Stimulated activated naive B cell treated with anti-CD40 and anti-IgM and Interleukin-4, amounts not matched to agents 10 μg/mL and 1 μg/mL and 100 μg/mL, for 72 hours (primary cell): ENCODE measurements around the gene DAND5.

Experiments
- ATAC-seq, 2 donors: fragments of 150-1000 bp; cut with Tn5 transposase; replicated peaks; 2 replicates each; pipeline ENCODE4 v1.10.0; 2021; ENCODE audit warnings: moderate library complexity in 1 of 2
- DNase-seq: peaks from one replicate; pipeline ENCODE4 v3.0.0; 2021
- H3K27ac Mint-ChIP-seq: one replicate; pipeline ENCODE4 v1.8.0; 2022; ENCODE audit warnings: mild to moderate bottlenecking, mixed read lengths
- H3K27me3 Mint-ChIP-seq, 2 donors: one replicate each; pipeline ENCODE4 v1.8.0; 2022; ENCODE audit warnings: mixed read lengths in 2 of 2
- H3K36me3 Mint-ChIP-seq, 2 donors: one replicate each; pipeline ENCODE4 v1.8.0; 2022; ENCODE audit warnings: mixed read lengths in 2 of 2, mild to moderate bottlenecking in 1 of 2
- H3K4me1 Mint-ChIP-seq, 2 donors: one replicate each; pipeline ENCODE4 v1.8.0; 2022; ENCODE audit warnings: mixed read lengths in 2 of 2, mild to moderate bottlenecking in 1 of 2
- H3K4me3 Mint-ChIP-seq, 2 donors: one replicate each; pipeline ENCODE4 v1.8.0; 2022; ENCODE audit warnings: mild to moderate bottlenecking in 2 of 2, mixed read lengths in 2 of 2, moderate library complexity in 1 of 2
- H3K9me3 Mint-ChIP-seq, 2 donors: one replicate each; pipeline ENCODE4 v1.8.0; 2022; ENCODE audit warnings: mixed read lengths in 2 of 2, mild to moderate bottlenecking in 1 of 2

DAND5 gene

GRCh38 chr19:12938779-12939601, 30.4 kb upstream of the DAND5 start:
- no peaks in the 10 kb centered on the region for H3K9me3 Mint-ChIP-seq
- H3K27me3 Mint-ChIP-seq: no peaks in the 10 kb centered on the region
- ATAC-seq (peak; percentile 5 to 6), DNase-seq (peak; percentile 27)
- H3K4me3 Mint-ChIP-seq: peak overlapping the region; percentile 98 to 99
- peaks cover 50 to 57% of the 10 kb centered on the region in 2 donors for H3K36me3 Mint-ChIP-seq
- peaks cover 46 to 74% of the 10 kb centered on the region in 2 donors for H3K4me1 Mint-ChIP-seq
- peak overlapping the region; percentile 98 for H3K27ac Mint-ChIP-seq

DNA sequence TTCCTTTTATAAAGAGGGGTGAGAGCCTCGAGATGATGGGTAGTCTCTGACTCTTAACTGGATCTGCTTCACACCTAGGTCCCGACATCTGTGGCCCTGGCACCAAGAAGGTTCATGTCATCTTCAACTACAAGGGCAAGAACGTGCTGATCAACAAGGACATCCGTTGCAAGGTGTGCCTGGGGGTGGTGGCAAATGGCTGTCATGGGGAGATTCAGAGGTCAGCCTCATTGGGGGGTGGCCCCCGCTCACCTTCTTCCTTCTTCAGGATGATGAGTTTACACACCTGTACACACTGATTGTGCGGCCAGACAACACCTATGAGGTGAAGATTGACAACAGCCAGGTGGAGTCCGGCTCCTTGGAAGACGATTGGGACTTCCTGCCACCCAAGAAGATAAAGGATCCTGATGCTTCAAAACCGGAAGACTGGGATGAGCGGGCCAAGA, 29.4 kb upstream of the DAND5 start:
- Mint-ChIP-seq H3K9me3 (no peaks in the 10 kb centered on the region), H3K27me3 (no peaks in the 10 kb centered on the region), H3K4me1 (peaks cover 50 to 84% of the 10 kb centered on the region in 2 donors), H3K27ac (peak overlapping the region; percentile 98), H3K36me3 (peaks cover 57 to 66% of the 10 kb centered on the region in 2 donors), H3K4me3 (peak overlapping the region; percentile 98 to 99)
- ATAC-seq (no peak), DNase-seq (no peak)

DNA sequence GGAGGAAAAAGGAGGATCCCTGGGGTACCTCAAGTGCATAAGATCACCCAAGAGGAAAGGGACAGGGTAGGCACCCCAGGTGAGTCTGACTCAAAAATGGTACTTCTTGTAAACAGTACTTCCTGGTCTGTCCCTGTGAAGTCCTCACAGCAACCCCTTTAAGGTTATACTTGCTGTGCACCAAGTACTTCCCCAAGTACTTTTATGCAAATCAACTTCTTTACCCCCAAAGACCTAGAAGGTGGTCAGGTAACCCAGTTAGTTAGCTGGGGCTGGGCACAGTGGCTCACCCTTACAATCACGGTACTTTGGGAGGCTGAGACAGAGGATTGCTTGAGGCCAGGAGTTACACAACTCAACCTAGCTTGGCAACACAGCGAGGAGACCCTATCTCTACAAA, 28.5 kb upstream of the DAND5 start:
- no peak for DNase-seq
- H3K4me3 Mint-ChIP-seq: peak overlapping the region; percentile 98 to 99
- no peaks in the 10 kb centered on the region for H3K27me3 Mint-ChIP-seq
- H3K9me3 Mint-ChIP-seq: peaks cover 0 to 1% of the 10 kb centered on the region in 2 donors
- peak overlapping the region; percentile 90 for H3K27ac Mint-ChIP-seq
- peaks cover 66 to 75% of the 10 kb centered on the region in 2 donors for H3K36me3 Mint-ChIP-seq
- peaks cover 58 to 93% of the 10 kb centered on the region in 2 donors for H3K4me1 Mint-ChIP-seq
- no peak for ATAC-seq

DNA sequence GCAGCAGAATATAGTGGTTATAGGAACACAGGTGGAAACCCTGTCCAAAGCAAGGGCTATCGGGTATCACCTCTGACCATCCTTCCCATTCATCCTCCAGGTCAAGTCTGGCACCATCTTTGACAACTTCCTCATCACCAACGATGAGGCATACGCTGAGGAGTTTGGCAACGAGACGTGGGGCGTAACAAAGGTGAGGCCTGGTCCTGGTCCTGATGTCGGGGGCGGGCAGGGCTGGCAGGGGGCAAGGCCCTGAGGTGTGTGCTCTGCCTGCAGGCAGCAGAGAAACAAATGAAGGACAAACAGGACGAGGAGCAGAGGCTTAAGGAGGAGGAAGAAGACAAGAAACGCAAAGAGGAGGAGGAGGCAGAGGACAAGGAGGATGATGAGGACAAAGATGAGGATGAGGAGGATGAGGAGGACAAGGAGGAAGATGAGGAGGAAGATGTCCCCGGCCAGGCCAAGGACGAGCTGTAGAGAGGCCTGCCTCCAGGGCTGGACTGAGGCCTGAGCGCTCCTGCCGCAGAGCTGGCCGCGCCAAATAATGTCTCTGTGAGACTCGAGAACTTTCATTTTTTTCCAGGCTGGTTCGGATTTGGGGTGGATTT, 25.8 kb upstream of the DAND5 start:
- Mint-ChIP-seq H3K27ac (peak overlapping the region; percentile 86), H3K27me3 (no peaks in the 10 kb centered on the region), H3K36me3 (peaks cover 71 to 80% of the 10 kb centered on the region in 2 donors), H3K4me3 (peak overlapping the region; percentile 63 to 68), H3K9me3 (peaks cover 0 to 1% of the 10 kb centered on the region in 2 donors), H3K4me1 (peaks cover 52 to 81% of the 10 kb centered on the region in 2 donors)
- ATAC-seq (no peak), DNase-seq (no peak)

DNA sequence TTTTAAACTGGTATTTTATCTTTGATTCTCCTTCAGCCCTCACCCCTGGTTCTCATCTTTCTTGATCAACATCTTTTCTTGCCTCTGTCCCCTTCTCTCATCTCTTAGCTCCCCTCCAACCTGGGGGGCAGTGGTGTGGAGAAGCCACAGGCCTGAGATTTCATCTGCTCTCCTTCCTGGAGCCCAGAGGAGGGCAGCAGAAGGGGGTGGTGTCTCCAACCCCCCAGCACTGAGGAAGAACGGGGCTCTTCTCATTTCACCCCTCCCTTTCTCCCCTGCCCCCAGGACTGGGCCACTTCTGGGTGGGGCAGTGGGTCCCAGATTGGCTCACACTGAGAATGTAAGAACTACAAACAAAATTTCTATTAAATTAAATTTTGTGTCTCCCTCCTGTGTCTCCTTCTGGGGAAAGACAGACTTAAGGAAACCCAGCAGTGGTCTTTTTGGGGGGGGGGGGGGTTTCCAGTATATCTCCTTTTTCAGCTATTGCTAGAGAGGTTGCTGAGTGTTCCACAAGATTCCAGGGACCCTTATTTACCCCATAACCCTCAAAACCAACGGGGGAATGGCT, 25.2 kb upstream of the DAND5 start:
- DNase-seq: no peak
- Mint-ChIP-seq H3K36me3 (peaks cover 65 to 75% of the 10 kb centered on the region in 2 donors), H3K27ac (peak overlapping the region; percentile 99), H3K4me1 (peaks cover 48 to 77% of the 10 kb centered on the region in 2 donors), H3K9me3 (peaks cover 0 to 1% of the 10 kb centered on the region in 2 donors), H3K4me3 (peak overlapping the region; percentile 62 to 98), H3K27me3 (no peaks in the 10 kb centered on the region)
- no peak for ATAC-seq

DNA sequence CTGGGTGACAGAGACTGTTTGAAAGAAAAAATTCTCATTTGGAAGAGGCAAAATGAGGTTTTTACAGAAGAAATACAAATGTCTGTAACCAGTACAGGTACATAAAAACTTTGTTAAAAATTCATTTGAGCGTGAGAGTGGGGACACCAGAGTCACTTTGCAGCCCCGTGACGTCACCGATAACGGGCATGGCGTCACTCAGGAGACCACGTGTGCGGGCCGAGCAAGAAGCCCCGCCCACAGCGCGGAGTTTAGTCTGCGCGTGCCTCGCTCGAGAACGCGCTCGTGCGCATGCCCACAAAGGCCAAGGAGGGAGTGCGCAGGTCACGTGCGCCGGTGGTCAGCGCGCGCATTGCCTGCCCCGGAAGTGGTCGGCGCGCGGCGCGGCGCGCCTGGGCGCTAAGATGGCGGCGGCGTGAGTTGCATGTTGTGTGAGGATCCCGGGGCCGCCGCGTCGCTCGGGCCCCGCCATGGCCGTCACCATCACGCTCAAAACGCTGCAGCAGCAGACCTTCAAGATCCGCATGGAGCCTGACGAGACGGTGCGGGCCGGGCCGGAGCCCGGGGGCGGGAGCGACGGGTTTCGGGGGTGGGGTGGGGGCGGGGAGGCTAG, 23.8 kb upstream of the DAND5 start, which contains the start of gene RAD23A:
Gene RAD23A (plus strand): TSS at position 384 of the 613 bp plus-strand sequence. CDS start 87 bp downstream, at position 471.
- DNase-seq (peak; percentile 96), ATAC-seq (peak; percentile 80 to 86)
- Mint-ChIP-seq H3K36me3 (peaks cover 61 to 74% of the 10 kb centered on the region in 2 donors), H3K27ac (peak within 1 kb of the TSS; percentile 99), H3K27me3 (no peaks in the 10 kb centered on the region), H3K4me3 (peak within 1 kb of the TSS; percentile 97 to 98), H3K4me1 (peaks cover 41 to 75% of the 10 kb centered on the region in 2 donors), H3K9me3 (peaks cover 0 to 1% of the 10 kb centered on the region in 2 donors)

GRCh38 chr19:12946092-12946721, 23.2 kb upstream of the DAND5 start:
- peak; percentile 67 to 73 for ATAC-seq

GRCh38 chr19:12946731-12947496, 22.5 kb upstream of the DAND5 start:
- peaks cover 60 to 74% of the 10 kb centered on the region in 2 donors for H3K36me3 Mint-ChIP-seq
- no peaks in the 10 kb centered on the region for H3K27me3 Mint-ChIP-seq
- peak overlapping the region; percentile 99 for H3K27ac Mint-ChIP-seq
- peaks cover 0 to 1% of the 10 kb centered on the region in 2 donors for H3K9me3 Mint-ChIP-seq
- ATAC-seq (no peak), DNase-seq (no peak)
- peaks cover 37 to 63% of the 10 kb centered on the region in 2 donors for H3K4me1 Mint-ChIP-seq
- peak overlapping the region; percentile 97 to 98 for H3K4me3 Mint-ChIP-seq

More at GRCh38 chr19:12946092-12946721, 23.2 kb upstream of the DAND5 start:
- Mint-ChIP-seq H3K4me3 (peak overlapping the region; percentile 97 to 98), H3K9me3 (peaks cover 0 to 1% of the 10 kb centered on the region in 2 donors), H3K36me3 (peaks cover 60 to 73% of the 10 kb centered on the region in 2 donors), H3K4me1 (peaks cover 37 to 70% of the 10 kb centered on the region in 2 donors), H3K27ac (peak overlapping the region; percentile 99), H3K27me3 (no peaks in the 10 kb centered on the region)
- DNase-seq: peak; percentile 48

- Mint-ChIP-seq H3K27ac (peak overlapping the region; percentile 62), H3K4me3 (no peak overlapping the region), H3K9me3 (peaks cover 0 to 1% of the 10 kb centered on the region in 2 donors), H3K27me3 (no peaks in the 10 kb centered on the region), H3K36me3 (peaks cover 59 to 71% of the 10 kb centered on the region in 2 donors), H3K4me1 (peaks cover 38 to 60% of the 10 kb centered on the region in 2 donors)
- DNase-seq: no peak
- no peak for ATAC-seq
Observed at GRCh38 chr19:12947702-12948611, 21.4 kb upstream of the DAND5 start.

DNA sequence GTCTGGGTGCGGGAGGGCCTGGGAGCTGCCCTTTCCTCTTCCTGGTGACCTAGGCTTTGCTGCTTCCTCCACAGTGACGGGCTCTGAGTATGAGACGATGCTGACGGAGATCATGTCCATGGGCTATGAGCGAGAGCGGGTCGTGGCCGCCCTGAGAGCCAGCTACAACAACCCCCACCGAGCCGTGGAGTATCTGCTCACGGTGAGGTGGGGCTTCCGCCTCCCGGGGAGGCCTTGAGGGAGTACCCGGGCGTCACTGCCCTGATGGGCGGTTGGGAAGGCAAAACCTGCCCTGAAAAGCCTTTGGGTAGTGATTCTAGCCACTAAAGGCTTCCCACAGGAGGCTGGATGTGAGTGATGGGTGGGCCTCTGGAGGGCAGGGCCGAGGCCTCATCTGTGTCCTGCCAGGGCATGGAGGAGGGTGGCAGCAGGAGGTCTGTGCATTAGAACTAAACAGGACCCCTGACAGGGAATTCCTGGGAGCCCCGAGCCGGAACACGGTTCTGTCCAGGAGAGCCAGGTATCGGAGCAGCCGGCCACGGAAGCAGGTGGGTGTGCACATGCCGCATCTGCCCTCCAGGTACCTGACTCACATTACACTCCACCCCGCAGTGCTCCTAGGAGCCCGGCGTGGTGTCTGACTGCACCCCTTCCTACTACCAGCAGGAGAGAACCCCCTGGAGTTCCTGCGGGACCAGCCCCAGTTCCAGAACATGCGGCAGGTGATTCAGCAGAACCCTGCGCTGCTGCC, 20.6 kb upstream of the DAND5 start:
- peaks cover 56 to 70% of the 10 kb centered on the region in 2 donors for H3K36me3 Mint-ChIP-seq
- peak overlapping the region; percentile 69 for H3K27ac Mint-ChIP-seq
- peaks cover 0 to 1% of the 10 kb centered on the region in 2 donors for H3K9me3 Mint-ChIP-seq
- H3K27me3 Mint-ChIP-seq: no peaks in the 10 kb centered on the region
- ATAC-seq (no peak), DNase-seq (no peak)
- peaks cover 36 to 60% of the 10 kb centered on the region in 2 donors for H3K4me1 Mint-ChIP-seq
- no peak overlapping the region for H3K4me3 Mint-ChIP-seq

- H3K4me3 Mint-ChIP-seq: no peak overlapping the region
- H3K27ac Mint-ChIP-seq: peak overlapping the region; percentile 80
- no peaks in the 10 kb centered on the region for H3K27me3 Mint-ChIP-seq
- no peak for DNase-seq
- peaks cover 57 to 70% of the 10 kb centered on the region in 2 donors for H3K36me3 Mint-ChIP-seq
- H3K4me1 Mint-ChIP-seq: peaks cover 41 to 60% of the 10 kb centered on the region in 2 donors
- ATAC-seq: no peak
- peaks cover 0 to 1% of the 10 kb centered on the region in 2 donors for H3K9me3 Mint-ChIP-seq
Observed at GRCh38 chr19:12949363-12950283, 19.8 kb upstream of the DAND5 start.
